Stimulated activated CD4-positive, alpha-beta T cell treated with anti-CD3 and anti-CD28 coated beads, Interleukin-15, amount 100 ng/mL, for 1 hour (primary cell): ENCODE results near the gene GPR26.

Experiments used
- DNase-seq, 2 donors: peaks; one replicate each; pipeline ENCODE4 v3.0.0-alpha.2; 2020; ENCODE audit warnings: low read depth in 1 of 2, low spot score in 1 of 2

The GPR26 gene

GRCh38 chr10:123645615-123646014, 20.5 kb upstream of the GPR26 start:
- no peak for DNase-seq

DNA sequence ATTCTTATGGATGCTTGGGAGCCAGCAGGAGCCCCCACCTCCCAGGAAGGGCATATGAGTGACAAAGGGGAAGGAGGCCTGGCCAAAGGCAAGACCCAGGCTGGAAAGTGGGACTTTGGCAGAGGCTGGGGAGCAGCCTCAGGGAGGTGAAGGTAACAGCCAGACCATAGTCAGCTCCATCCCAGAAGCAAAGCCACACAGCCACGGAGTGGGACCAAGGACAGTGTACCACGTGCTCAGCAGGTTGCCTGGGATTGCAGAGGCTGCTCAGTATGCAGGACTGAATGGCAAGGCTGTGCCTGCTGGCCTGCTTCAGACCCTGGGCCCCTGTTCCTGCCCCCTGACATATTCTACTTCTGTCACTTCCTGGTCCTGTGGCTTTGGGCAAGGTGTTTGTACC, 17.6 kb upstream of the GPR26 start:
- DNase-seq = no peak

GRCh38 chr10:123649676-123650075, 16.5 kb upstream of the GPR26 start:
- no peak for DNase-seq

DNA sequence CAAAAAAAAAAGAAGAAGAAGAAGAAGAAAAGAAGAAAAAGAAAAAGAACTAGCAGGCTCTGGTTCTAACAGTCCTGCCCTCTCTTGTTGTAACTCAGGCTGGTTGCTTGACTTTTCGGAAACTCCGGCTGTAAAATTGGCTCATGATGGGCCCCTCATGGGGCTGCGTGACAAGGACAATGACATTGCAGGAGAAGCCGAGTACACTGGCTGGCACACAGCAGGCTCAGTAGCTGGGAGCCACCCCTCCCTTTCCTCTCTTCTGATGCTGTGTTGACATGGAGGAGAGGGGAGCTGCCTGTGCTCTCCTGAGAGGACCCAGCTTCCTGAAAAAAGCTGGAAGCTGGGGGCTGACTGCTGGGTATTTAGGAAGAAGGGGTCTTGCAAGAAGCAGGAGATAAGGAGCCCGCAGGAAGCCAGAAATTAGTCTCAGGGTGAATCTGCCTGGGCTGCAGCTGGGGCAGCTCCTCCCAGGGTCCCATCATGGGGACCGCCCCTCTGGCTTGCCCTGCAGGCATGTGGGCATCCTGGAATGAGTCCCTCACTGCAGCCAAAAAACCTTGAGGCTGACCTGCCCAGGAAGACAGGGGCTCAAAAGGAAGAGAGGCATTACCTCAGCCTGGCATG, 14.6 kb upstream of the GPR26 start:
- no peak for DNase-seq

DNA sequence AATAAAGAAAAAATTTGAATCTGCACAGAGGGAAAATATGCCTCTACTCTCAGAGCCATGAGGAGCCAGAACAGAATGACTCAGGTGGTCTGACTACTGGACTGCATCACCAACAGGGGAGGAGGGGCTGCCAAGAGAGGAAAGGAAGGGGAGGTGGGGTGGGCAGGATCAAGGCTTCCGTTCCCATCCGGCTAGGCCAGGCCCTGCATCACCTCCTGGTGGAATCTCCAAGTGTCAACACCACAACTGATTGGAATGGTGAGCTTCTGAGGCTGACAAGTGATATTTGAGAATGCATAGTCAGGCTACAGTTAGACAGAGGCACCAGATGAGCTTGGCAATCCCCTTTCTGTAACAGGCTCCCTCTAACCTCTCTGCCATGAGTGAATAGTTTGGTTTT, 10.4 kb upstream of the GPR26 start:
- DNase-seq = no peak

DNA sequence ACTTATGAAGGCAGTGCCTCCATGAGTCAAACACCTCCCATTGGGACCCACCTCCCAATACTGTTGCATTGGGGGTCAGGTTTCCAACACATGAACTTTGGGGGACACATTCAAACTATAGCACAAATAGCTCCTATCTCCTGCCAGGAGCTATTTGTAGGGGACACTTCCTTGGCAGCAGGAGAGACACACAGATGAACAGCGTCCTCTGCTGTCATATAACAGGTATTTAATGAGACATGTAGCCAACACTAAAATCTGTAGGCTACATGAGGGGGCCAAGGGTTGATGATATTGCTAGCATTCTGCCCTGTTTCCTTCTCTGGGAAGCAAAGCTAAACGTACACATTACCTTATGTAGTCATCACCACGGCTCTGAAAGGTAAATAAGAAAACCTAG, 2.6 kb upstream of the GPR26 start:
- no peak for DNase-seq

- DNase-seq = no peak
These were observed 466 bp upstream of the GPR26 start for GRCh38 chr10:123665491-123666286.

DNA sequence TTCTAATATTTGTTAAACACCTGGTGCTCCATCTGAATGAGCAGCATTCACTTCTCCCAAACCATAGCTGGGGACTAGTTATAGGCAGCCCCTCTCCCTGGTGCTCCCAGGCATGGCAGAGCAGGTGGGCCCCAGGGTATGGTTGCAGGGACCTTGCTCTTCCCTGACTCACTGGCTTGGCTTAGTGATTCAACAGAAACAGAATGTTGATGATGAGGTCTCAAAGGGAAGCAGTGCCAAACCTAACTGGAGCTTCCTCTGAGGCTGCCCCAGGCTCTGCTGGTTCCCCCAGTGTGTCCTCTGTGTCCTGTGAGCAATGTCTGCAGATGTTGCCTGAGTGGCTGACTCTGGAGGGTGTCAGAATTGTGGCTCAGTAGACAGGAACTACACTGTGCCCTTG, 3.7 kb downstream of the GPR26 start:
- DNase-seq = no peak

GRCh38 chr10:123673198-123673597, 7.0 kb downstream of the GPR26 start:
- no peak for DNase-seq

GRCh38 chr10:123674741-123675140, 8.6 kb downstream of the GPR26 start:
- DNase-seq = no peak

GRCh38 chr10:123675811-123676210, 9.7 kb downstream of the GPR26 start:
- no peak for DNase-seq

- DNase-seq = no peak
These were observed 11.4 kb downstream of the GPR26 start for GRCh38 chr10:123677556-123677955.

DNA sequence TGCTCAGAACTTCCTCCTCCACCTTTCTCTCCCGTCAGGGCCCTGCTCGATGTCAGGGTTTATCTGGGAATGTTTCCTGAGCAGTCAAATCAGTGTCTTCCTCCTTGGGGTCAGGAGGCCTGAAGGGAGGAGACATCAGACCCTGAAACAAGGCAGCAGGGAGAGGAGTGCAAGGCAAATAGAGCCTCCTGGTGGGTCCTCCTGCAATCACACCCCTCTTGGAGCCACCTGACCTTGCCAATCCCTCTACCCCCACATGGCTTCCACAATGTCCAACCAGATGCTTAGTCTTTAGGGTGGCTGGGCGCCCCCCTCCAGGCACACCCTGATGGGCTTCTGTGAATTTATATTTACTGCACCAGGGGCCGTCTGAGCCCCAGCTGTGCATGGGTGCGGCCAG, 12.2 kb downstream of the GPR26 start:
- no peak for DNase-seq

DNA sequence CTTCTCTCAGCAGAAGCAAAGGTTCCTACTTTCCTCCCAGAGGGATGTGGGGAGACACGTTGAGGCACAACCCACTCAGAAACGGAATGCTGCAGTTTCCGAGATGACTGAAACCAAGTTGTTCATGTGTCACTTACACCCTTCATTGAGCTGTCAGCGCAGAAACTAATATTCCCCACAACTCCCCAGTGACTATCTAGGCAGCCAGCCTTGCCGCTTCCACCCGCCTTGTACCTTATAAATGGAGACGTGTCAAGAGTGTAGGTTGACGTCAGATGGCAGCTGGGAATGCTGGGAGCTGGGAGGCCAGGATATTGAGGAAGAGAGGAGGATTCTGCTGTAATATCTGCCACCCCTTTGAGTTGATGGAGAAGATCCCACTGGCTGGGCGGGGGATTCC, 15.1 kb downstream of the GPR26 start:
- no peak for DNase-seq

- DNase-seq = no peak
These were observed 16.3 kb downstream of the GPR26 start for GRCh38 chr10:123682477-123682876.

GRCh38 chr10:123683459-123683858, 17.3 kb downstream of the GPR26 start:
- DNase-seq = no peak

GRCh38 chr10:123683865-123684264, 17.7 kb downstream of the GPR26 start:
- no peak for DNase-seq

- DNase-seq = no peak
These were observed 19.1 kb downstream of the GPR26 start for GRCh38 chr10:123685260-123685659.

DNA sequence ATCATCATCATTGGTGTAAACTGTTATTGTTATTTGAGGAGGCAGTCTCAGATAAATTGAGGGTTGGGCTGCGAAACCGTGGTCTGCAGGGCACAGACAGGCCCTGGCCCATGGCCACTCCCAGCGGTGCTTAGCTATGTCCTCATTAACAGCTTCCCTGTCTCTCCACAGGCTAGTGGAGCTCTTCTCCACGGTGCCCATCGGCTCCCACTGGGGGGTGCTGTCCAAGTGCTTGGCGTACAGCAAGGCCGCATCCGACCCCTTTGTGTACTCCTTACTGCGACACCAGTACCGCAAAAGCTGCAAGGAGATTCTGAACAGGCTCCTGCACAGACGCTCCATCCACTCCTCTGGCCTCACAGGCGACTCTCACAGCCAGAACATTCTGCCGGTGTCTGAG, 21.6 kb downstream of the GPR26 start:
- no peak for DNase-seq

- no peak for DNase-seq
These were observed 23.7 kb downstream of the GPR26 start for GRCh38 chr10:123689880-123690279.

DNA sequence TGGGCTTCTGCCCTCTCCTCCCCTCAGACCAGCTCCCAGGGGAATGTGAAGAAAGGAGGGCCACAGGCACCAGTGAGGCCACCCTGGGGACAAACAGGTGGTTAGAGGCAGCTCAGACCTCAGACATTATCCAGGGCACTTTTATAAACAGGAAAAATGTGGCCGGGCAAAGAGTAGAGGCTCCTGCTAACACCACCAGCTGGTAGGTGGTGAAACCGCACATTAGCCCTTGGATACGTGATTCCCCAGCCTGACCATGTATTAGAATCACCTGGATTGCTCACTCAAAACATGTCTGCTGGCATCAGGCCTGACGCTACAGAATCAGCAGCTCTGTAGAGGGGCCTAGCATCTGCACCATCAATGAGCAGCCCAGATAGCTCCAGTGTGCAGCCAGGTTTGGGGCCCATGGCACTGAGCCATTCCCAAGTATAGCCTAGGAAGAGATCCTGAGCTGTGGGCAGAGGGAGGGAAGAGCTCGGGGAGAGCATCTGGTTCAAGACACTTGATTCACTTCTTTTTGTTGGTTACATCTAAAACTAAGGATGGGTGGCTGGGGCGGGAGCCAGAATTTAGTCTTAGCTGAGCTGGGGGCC, 37.1 kb downstream of the GPR26 start:
- no peak for DNase-seq

GRCh38 chr10:123704076-123704475, 37.9 kb downstream of the GPR26 start:
- DNase-seq = no peak

- no peak for DNase-seq
These were observed 38.7 kb downstream of the GPR26 start for GRCh38 chr10:123704812-123705211.
